Ovary (tissue), 3 donors: ENCODE measurements around the gene KLF16.

ENCODE experiments used
- CTCF ChIP-seq, 3 donors: fragments of 450-650 bp in 2 of 3; fragments of 200-600 bp in 1 of 3; IDR thresholded peaks; one replicate each; pipeline versions ENCODE4 v1.5.1 to v1.8.0; 2016 to 2022; ENCODE audit warnings: antibody characterized with exemption in 3 of 3, mild to moderate bottlenecking in 1 of 3
- EP300 ChIP-seq: sonication (generic); formaldehyde crosslinking; IDR thresholded peaks from one replicate; pipeline ENCODE4 v1.6.1; 2017; ENCODE audit warnings: antibody characterized with exemption
- donor health status: DM: no; HTN: no; CAD: no.

DNA sequence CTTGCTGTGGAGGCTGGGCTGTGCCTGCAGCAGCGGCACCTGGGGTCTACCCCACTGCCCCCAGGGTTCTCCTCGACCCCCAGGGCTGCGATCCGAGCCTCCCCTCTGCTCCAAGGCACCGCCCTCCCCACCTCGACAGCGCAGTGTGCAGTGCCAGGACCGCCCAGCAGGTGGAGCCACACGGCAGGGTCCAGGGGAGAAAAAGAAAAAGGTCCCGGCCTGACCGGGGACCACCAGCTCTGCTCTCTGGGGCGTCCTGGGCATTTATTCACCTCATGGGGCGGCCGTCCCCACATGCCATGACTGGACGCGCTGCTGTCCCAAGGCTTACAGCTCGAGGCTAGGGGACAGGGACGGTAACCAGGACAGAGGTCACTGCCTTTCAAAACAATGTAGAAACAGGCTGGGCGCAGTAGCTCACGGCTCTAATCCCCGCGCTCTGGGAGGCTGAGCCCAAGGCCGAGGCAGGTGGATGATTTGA is 25.7 kb downstream of the KLF16 start:
- TF ChIP-seq CTCF (IDR thresholded peaks at IDR 0.05) (peak; percentile 16 to 45 (median 35)), EP300 (no peak)
